Mesothelial cell of epicardium (in vitro differentiated cells): ENCODE measurements around the gene MED13L. TPM values are rescaled to one million over a fixed set of nuclear protein-coding genes. Genes with fewer than 3 reads are reported as not detected.

ENCODE experiments used
- DNase-seq, 2 experiments: peaks; one replicate each; pipeline ENCODE4 v3.0.0; 2021; ENCODE audit warnings: low spot score in 2 of 2; ENCODE audit not compliant: unreplicated experiment in 2 of 2
- H3K27ac Mint-ChIP-seq: 2 replicates; pipeline ENCODE4 v1.8.0; 2021; ENCODE audit warnings: mixed read lengths
- H3K27me3 Mint-ChIP-seq: 2 replicates; pipeline ENCODE4 v1.8.0; 2021; ENCODE audit warnings: low read depth, mixed read lengths
- H3K36me3 Mint-ChIP-seq: 2 replicates; pipeline ENCODE4 v1.8.0; 2021; ENCODE audit warnings: mixed read lengths
- H3K4me1 Mint-ChIP-seq: 2 replicates; pipeline ENCODE4 v1.8.0; 2021; ENCODE audit warnings: mixed read lengths
- H3K4me3 Mint-ChIP-seq: 2 replicates; pipeline ENCODE4 v1.8.0; 2021; ENCODE audit warnings: mild to moderate bottlenecking, moderate library complexity, mixed read lengths
- H3K9me3 Mint-ChIP-seq: 2 replicates; pipeline ENCODE4 v1.8.0; 2021; ENCODE audit warnings: mixed read lengths
- total RNA-seq: library from RNA; stranded (reverse); gene quantifications from 3 replicates; pipeline ENCODE4 v1.2.1, GENCODE V29; 2021
- TF ChIP-seq, protein P1 (sequence below): fragments of 200-600 bp; sonication (generic); IDR thresholded peaks from one replicate; pipeline ENCODE4 v1.5.0; 2021; ENCODE audit warnings: antibody characterized with exemption; ENCODE audit not compliant: unreplicated experiment

MED13L gene
- total RNA-seq, 1 donor from 2014 or later: 179 TPM

DNA sequence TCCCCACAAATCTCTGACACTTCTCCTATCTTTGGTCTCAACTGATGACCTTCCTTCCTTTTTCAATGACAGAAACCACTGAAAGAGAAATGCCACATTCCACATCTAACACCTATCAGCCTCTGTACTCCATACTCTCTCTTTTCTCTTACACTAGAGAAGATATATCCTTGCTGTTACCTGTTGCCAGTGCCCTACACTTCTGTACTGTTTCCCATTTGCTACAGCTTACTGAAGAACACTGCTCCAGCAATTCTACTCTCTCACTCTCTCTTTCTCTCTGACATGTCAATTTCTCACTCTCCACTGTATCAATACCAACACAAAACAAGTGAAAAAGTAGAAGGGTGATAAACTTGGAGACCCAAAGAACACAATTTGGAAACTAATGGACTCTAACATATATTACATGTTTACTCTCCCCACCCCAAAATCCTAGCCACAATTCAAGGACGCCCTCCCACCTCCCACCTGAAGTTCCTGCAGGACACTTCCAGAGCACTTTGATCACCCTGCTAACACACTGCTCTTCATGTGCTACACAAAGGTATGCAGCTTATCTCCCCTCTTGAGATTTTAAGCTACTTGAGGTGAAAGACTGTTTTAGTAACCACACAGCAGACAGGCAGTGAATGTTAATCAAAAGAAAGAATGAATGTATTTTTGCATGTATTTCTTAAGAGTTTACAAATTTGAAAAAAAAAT, 95.0 kb downstream of the MED13L start:
- TF ChIP-seq, protein P1, sequence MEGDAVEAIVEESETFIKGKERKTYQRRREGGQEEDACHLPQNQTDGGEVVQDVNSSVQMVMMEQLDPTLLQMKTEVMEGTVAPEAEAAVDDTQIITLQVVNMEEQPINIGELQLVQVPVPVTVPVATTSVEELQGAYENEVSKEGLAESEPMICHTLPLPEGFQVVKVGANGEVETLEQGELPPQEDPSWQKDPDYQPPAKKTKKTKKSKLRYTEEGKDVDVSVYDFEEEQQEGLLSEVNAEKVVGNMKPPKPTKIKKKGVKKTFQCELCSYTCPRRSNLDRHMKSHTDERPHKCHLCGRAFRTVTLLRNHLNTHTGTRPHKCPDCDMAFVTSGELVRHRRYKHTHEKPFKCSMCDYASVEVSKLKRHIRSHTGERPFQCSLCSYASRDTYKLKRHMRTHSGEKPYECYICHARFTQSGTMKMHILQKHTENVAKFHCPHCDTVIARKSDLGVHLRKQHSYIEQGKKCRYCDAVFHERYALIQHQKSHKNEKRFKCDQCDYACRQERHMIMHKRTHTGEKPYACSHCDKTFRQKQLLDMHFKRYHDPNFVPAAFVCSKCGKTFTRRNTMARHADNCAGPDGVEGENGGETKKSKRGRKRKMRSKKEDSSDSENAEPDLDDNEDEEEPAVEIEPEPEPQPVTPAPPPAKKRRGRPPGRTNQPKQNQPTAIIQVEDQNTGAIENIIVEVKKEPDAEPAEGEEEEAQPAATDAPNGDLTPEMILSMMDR: no peak
- H3K36me3 Mint-ChIP-seq: no peaks in the 10 kb centered on the region
- H3K27ac Mint-ChIP-seq: no peak overlapping the region
- peaks cover 21% of the 10 kb centered on the region for H3K4me1 Mint-ChIP-seq
- H3K27me3 Mint-ChIP-seq: no peaks in the 10 kb centered on the region
- DNase-seq: no peak
- no peaks in the 10 kb centered on the region for H3K9me3 Mint-ChIP-seq
- no peak overlapping the region for H3K4me3 Mint-ChIP-seq

DNA sequence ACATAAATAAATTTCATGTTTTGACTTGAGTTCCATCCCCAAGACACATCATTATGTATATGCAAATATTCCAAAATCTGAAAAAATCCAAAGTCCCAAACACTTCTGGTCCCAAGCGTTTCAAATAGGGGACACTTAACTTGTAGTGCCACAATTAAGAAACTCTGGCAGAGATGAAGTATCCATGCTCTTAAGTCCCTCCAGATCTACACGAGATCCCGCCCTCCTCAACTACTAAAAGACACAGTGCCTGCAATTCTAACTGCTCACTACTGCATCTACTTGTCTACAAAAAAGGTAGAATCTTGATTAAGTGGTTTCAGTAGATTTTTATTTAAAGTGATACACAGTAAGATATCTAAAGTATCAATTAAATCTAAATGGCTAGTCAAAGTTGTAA, 97.0 kb downstream of the MED13L start:
- H3K36me3 Mint-ChIP-seq: no peaks in the 10 kb centered on the region
- no peak overlapping the region for H3K4me3 Mint-ChIP-seq
- H3K27me3 Mint-ChIP-seq: no peaks in the 10 kb centered on the region
- no peak for DNase-seq
- H3K4me1 Mint-ChIP-seq: peaks cover 15% of the 10 kb centered on the region
- H3K9me3 Mint-ChIP-seq: no peaks in the 10 kb centered on the region
- TF ChIP-seq, protein P1: no peak
- no peak overlapping the region for H3K27ac Mint-ChIP-seq

DNA sequence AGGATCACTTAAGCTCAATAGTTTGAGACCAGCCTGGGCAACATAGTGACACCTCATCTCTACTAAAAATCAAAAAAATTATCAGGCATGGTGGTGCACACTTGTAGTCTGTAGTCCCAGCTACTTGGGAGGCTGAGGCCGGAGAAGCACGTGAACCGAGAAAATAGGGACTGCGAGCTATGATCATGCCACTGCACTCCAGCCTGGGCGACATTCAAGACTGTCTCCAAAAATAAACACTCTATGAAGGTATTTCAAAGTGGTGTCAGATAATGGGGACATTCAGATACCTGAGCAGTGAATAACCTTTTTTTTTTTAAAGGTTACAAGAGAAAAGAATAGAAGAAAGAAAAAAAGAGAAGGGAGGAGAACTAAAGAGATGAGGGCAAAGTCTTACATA, 98.1 kb downstream of the MED13L start:
- H3K36me3 Mint-ChIP-seq: no peaks in the 10 kb centered on the region

DNA sequence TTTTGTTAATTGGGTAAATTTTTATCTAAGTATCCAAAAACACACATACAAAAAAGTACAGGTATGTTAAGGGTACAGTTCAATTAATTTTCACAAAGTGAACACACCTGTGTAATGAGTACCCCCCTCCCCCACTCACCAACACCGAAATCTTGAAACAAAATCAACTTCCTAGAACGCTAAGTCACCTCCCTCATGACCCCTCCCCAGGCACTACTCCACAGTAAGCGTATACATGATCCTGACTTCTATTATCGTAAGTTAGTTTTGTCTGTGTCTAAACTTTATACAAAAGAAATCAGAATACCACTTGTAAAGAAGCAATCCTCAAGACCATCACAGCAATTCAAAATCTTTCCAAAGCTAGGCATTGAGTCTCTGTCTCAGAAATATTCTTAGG, 100.5 kb downstream of the MED13L start:
- no peak for DNase-seq
- H3K27me3 Mint-ChIP-seq: no peaks in the 10 kb centered on the region
- no peaks in the 10 kb centered on the region for H3K9me3 Mint-ChIP-seq

More for the DNA sequence above, 98.1 kb downstream of the MED13L start:
- Mint-ChIP-seq H3K27ac (no peak overlapping the region), H3K9me3 (no peaks in the 10 kb centered on the region), H3K4me3 (no peak overlapping the region), H3K27me3 (no peaks in the 10 kb centered on the region), H3K4me1 (peaks cover 15% of the 10 kb centered on the region)
- no peak for DNase-seq
- TF ChIP-seq, protein P1: no peak

DNA sequence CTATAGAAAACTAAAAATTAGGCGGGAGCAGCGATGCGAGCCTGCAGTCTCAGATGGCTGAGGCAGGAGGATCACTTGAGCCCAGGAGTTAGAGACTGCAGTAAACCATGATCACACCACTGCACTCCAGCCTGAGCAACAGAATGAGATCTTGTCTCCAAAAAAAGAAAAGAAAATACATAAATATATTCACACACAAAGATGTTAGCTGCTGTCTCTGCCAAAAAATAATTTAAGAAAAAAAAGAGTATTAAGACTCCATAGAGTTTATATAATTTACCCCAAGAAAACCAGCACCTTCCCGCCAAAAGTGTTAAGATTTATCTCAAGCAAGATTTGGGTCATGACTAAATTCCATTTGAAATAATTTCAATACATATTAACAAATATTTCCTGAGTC, 102.6 kb downstream of the MED13L start:
- H3K4me1 Mint-ChIP-seq: peaks cover 17% of the 10 kb centered on the region
- H3K27me3 Mint-ChIP-seq: no peaks in the 10 kb centered on the region
- H3K9me3 Mint-ChIP-seq: no peaks in the 10 kb centered on the region
- no peak overlapping the region for H3K4me3 Mint-ChIP-seq
- no peaks in the 10 kb centered on the region for H3K36me3 Mint-ChIP-seq
- no peak for DNase-seq
- TF ChIP-seq, protein P1: no peak
- H3K27ac Mint-ChIP-seq: no peak overlapping the region

More for the DNA sequence above, 100.5 kb downstream of the MED13L start:
- Mint-ChIP-seq H3K36me3 (no peaks in the 10 kb centered on the region), H3K4me1 (peaks cover 9% of the 10 kb centered on the region), H3K4me3 (no peak overlapping the region), H3K27ac (no peak overlapping the region)
- TF ChIP-seq, protein P1: no peak
